Activated CD8-positive, alpha-beta memory T cell treated with anti-CD3 and anti-CD28 coated beads, Interleukin-2, amount 50 U/mL, for 1 hour (primary cell): ENCODE data around the gene FPGS.

Experiments used
- DNase-seq: peaks from one replicate; pipeline ENCODE4 v3.0.0-alpha.2; 2020; ENCODE audit errors: extremely low read depth

Gene FPGS

GRCh38 chr9:127789179-127789578, 13.5 kb upstream of the FPGS start:
- no peak for DNase-seq

GRCh38 chr9:127790094-127790855, 12.4 kb upstream of the FPGS start:
- no peak for DNase-seq

GRCh38 chr9:127791085-127791484, 11.6 kb upstream of the FPGS start:
- DNase-seq, result no peak

- DNase-seq, result no peak
Measured at GRCh38 chr9:127792417-127793031, 10.2 kb upstream of the FPGS start.

- no peak for DNase-seq
Measured at GRCh38 chr9:127793093-127793708, 9.5 kb upstream of the FPGS start.

GRCh38 chr9:127794001-127794791, 8.5 kb upstream of the FPGS start:
- DNase-seq, result no peak

GRCh38 chr9:127796225-127796813, 6.4 kb upstream of the FPGS start:
- no peak for DNase-seq

GRCh38 chr9:127796852-127797370, 5.8 kb upstream of the FPGS start:
- no peak for DNase-seq

- no peak for DNase-seq
Measured at GRCh38 chr9:127801955-127802575, 617 bp upstream of the FPGS start.

- no peak for DNase-seq
Measured at GRCh38 chr9:127803507-127804352, 1.0 kb downstream of the FPGS start.

- DNase-seq, result no peak
Measured at GRCh38 chr9:127805620-127806019, 2.9 kb downstream of the FPGS start.

- DNase-seq, result no peak
Measured at GRCh38 chr9:127806871-127807270, 4.2 kb downstream of the FPGS start.

- no peak for DNase-seq
Measured at GRCh38 chr9:127808347-127809001, 5.8 kb downstream of the FPGS start.

GRCh38 chr9:127809002-127809539, 6.4 kb downstream of the FPGS start:
- DNase-seq, result no peak

GRCh38 chr9:127809540-127810377, 7.1 kb downstream of the FPGS start:
- DNase-seq, result no peak

GRCh38 chr9:127810378-127811187, 7.9 kb downstream of the FPGS start:
- no peak for DNase-seq

- no peak for DNase-seq
Measured at GRCh38 chr9:127812011-127812410, 9.3 kb downstream of the FPGS start.
